ENCODE results near the gene SLC38A5.

- TF ChIP-seq FOSL1 (tag; conservative IDR thresholded peaks at IDR 0.05), result no peak
- no peak for TF ChIP-seq CUX1 (CRISPR knock-in tag; IDR thresholded peaks at IDR 0.05)
- no peak for TF ChIP-seq ZNF174 (CRISPR knock-in tag; IDR thresholded peaks at IDR 0.05)
- TF ChIP-seq ZNF561 (CRISPR knock-in tag; conservative IDR thresholded peaks at IDR 0.05), result no peak
- TF ChIP-seq POLR2A (conservative IDR thresholded peaks at IDR 0.05), result no peak
- TF ChIP-seq ZNF311 (CRISPR knock-in tag; IDR thresholded peaks at IDR 0.05), result no peak
- no peak for TF ChIP-seq NCOA4 (IDR thresholded peaks at IDR 0.05; ENCODE audit: partially characterized antibody)
- no peak for TF ChIP-seq E2F6 (IDR thresholded peaks at IDR 0.05; ENCODE audit: borderline replicate concordance in 1 of 2, extremely low read depth in 1 of 2, insufficient read depth in 1 of 2, insufficient read length in 1 of 2, low read depth in 1 of 2, low read length in 1 of 2, poor library complexity in 1 of 2, severe bottlenecking in 1 of 2)
- TF ChIP-seq YY1 (IDR thresholded peaks at IDR 0.05; ENCODE audit: borderline replicate concordance in 1 of 3, control insufficient read depth in 1 of 3, extremely low read depth in 1 of 3, insufficient read depth in 3 of 3, insufficient read length in 1 of 3, insufficient replicate concordance in 2 of 3, low read depth in 1 of 3, low read length in 2 of 3), result no peak
- TF ChIP-seq SP1 (CRISPR knock-in tag; IDR thresholded peaks at IDR 0.05), result no peak
- TF ChIP-seq EZH2 (IDR thresholded peaks at IDR 0.05; ENCODE audit: borderline replicate concordance, low read depth, low read length), result no peak
- TF ChIP-seq SIX5 (IDR thresholded peaks at IDR 0.05; ENCODE audit: borderline replicate concordance in 1 of 2, insufficient read depth in 1 of 2, low read depth in 1 of 2, low read length in 2 of 2), result no peak
- no peak for TF ChIP-seq CTCF (IDR thresholded peaks at IDR 0.05 in 2 of 3, conservative IDR thresholded peaks at IDR 0.05 in 1 of 3; ENCODE audit: insufficient read depth in 2 of 3, low read depth in 1 of 3, low read length in 3 of 3)
- TF ChIP-seq CREBBP (IDR thresholded peaks at IDR 0.05; ENCODE audit: low read depth, low read length), result no peak
Observed at GRCh38 chrX:48450076-48450475, 20.0 kb downstream of the SLC38A5 start.

All from K562 (cell line).